H9 (cell line): ENCODE measurements around the gene KCNMA1. TPM values are rescaled to one million over a fixed set of nuclear protein-coding genes. Genes with fewer than 3 reads are reported as not detected.
A peak's percentile ranks its signal among the peaks of the same experiment; 100 is the strongest.

Source experiments
- DNase-seq: peaks from one replicate; pipeline ENCODE4 v3.0.0-alpha.2; 2017
- H2AFZ ChIP-seq: one replicate; pipeline ENCODE4 v1.6.1; 2013; ENCODE audit warnings: mild to moderate bottlenecking, low read length, control low read depth, moderate library complexity
- H2AK5ac ChIP-seq: 2 replicates; pipeline ENCODE4 v1.6.1; 2013; ENCODE audit warnings: low read length, control low read depth, mixed read lengths; ENCODE audit not compliant: insufficient read length
- H2BK120ac ChIP-seq: one replicate; pipeline ENCODE4 v1.6.1; 2013; ENCODE audit warnings: low read depth, mild to moderate bottlenecking, low read length, control low read depth, inconsistent platforms; ENCODE audit not compliant: poor library complexity, severe bottlenecking
- H2BK12ac ChIP-seq: 2 replicates; pipeline ENCODE4 v1.6.1; 2013; ENCODE audit warnings: low read length, control low read depth, mixed read lengths, low read depth; ENCODE audit not compliant: insufficient read length
- H2BK15ac ChIP-seq: 2 replicates; pipeline ENCODE4 v1.6.1; 2013; ENCODE audit warnings: low read depth, low read length, control low read depth
- H2BK20ac ChIP-seq: one replicate; pipeline ENCODE4 v1.6.1; 2013; ENCODE audit warnings: low read depth, mild to moderate bottlenecking, low read length, control low read depth, inconsistent platforms; ENCODE audit not compliant: poor library complexity, severe bottlenecking
- H2BK5ac ChIP-seq: 2 replicates; pipeline ENCODE4 v1.6.1; 2013; ENCODE audit warnings: low read length, control low read depth, mixed read lengths; ENCODE audit not compliant: insufficient read length
- H3K14ac ChIP-seq: 2 replicates; pipeline ENCODE4 v1.6.1; 2013; ENCODE audit warnings: low read length, control low read depth; ENCODE audit not compliant: insufficient read depth
- H3K18ac ChIP-seq: 2 replicates; pipeline ENCODE4 v1.6.1; 2013; ENCODE audit warnings: low read depth, mild to moderate bottlenecking, mixed read lengths, low read length, control low read depth; ENCODE audit not compliant: insufficient read length
- H3K23ac ChIP-seq: 2 replicates; pipeline ENCODE4 v1.6.1; 2013; ENCODE audit warnings: low read length, control low read depth, mixed read lengths, low read depth; ENCODE audit not compliant: insufficient read length
- H3K23me2 ChIP-seq: 2 replicates; pipeline ENCODE4 v1.6.1; 2013; ENCODE audit warnings: low read depth, mild to moderate bottlenecking, mixed read lengths, low read length, control low read depth; ENCODE audit not compliant: insufficient read length, poor library complexity, severe bottlenecking
- H3K27ac ChIP-seq: 2 replicates; pipeline ENCODE4 v1.5.1; 2013; ENCODE audit warnings: low read length, control low read depth, mixed read lengths, low read depth; ENCODE audit not compliant: insufficient read length
- H3K27me3 ChIP-seq: 2 replicates; pipeline ENCODE4 v1.6.1; 2013; ENCODE audit warnings: low read length, control low read depth, inconsistent platforms; ENCODE audit not compliant: insufficient read depth
- H3K4ac ChIP-seq: 2 replicates; pipeline ENCODE4 v1.6.1; 2013; ENCODE audit warnings: low read depth, mild to moderate bottlenecking, control low read depth, inconsistent platforms, low read length, moderate library complexity
- H3K4me1 ChIP-seq: 2 replicates; pipeline ENCODE4 v1.6.1; 2013; ENCODE audit warnings: low read length, control low read depth, inconsistent platforms; ENCODE audit not compliant: insufficient read depth
- H3K4me2 ChIP-seq: 2 replicates; pipeline ENCODE4 v1.6.1; 2013; ENCODE audit warnings: low read length, control low read depth, mixed read lengths; ENCODE audit not compliant: insufficient read length, insufficient read depth
- H3K56ac ChIP-seq: 2 replicates; pipeline ENCODE4 v1.6.1; 2013; ENCODE audit warnings: low read depth, mild to moderate bottlenecking, mixed read lengths, low read length, control low read depth; ENCODE audit not compliant: insufficient read length
- H3K79me1 ChIP-seq: 2 replicates; pipeline ENCODE4 v1.6.1; 2013; ENCODE audit warnings: low read depth, mild to moderate bottlenecking, moderate library complexity, low read length, control low read depth, inconsistent platforms; ENCODE audit not compliant: insufficient read depth, poor library complexity, severe bottlenecking
- H3K79me2 ChIP-seq: 2 replicates; pipeline ENCODE4 v1.6.1; 2013; ENCODE audit warnings: low read length, control low read depth, inconsistent platforms; ENCODE audit not compliant: insufficient read depth
- H3K9ac ChIP-seq: 2 replicates; pipeline ENCODE4 v1.6.1; 2013; ENCODE audit warnings: low read length, control low read depth, mixed read lengths; ENCODE audit not compliant: insufficient read length; ENCODE audit errors: extremely low read depth
- H3K9me3 ChIP-seq: one replicate; pipeline ENCODE4 v1.6.1; 2013; ENCODE audit warnings: low read depth, low read length, inconsistent platforms; ENCODE audit not compliant: control insufficient read depth
- H3T11ph ChIP-seq: one replicate; pipeline ENCODE4 v1.6.1; 2013; ENCODE audit warnings: mild to moderate bottlenecking, low read length, control low read depth, inconsistent platforms
- H4K20me1 ChIP-seq: one replicate; pipeline ENCODE4 v1.6.1; 2013; ENCODE audit not compliant: control insufficient read depth, insufficient read length, insufficient read depth
- H4K5ac ChIP-seq: 2 replicates; pipeline ENCODE4 v1.6.1; 2013; ENCODE audit warnings: low read depth, mild to moderate bottlenecking, mixed read lengths, low read length, control low read depth; ENCODE audit not compliant: insufficient read length
- H4K8ac ChIP-seq: replicated peaks from 2 replicates; pipeline ENCODE4 v1.6.1; 2013; ENCODE audit warnings: low read length, control low read depth, mixed read lengths, low read depth; ENCODE audit not compliant: insufficient read length
- H4K91ac ChIP-seq: 2 replicates; pipeline ENCODE4 v1.6.1; 2013; ENCODE audit warnings: low read depth, mild to moderate bottlenecking, moderate library complexity, mixed read lengths, low read length, control low read depth; ENCODE audit not compliant: insufficient read length
- H3K27ac Mint-ChIP-seq, 3 experiments: 2 replicates in 2 of 3; 3 replicates in 1 of 3; pipeline ENCODE4 v1.8.0; 2020 to 2021; ENCODE audit warnings: mixed read lengths in 3 of 3, mild to moderate bottlenecking in 1 of 3, moderate library complexity in 1 of 3
- H3K27me3 Mint-ChIP-seq: 2 replicates; pipeline ENCODE4 v1.8.0; 2021; ENCODE audit warnings: low read depth, mild to moderate bottlenecking, moderate library complexity, mixed read lengths
- H3K36me3 Mint-ChIP-seq, 3 experiments: 2 replicates in 2 of 3; 3 replicates in 1 of 3; pipeline ENCODE4 v1.8.0; 2020 to 2021; ENCODE audit warnings: low read depth in 3 of 3, mixed read lengths in 3 of 3; ENCODE audit not compliant: insufficient read depth in 1 of 3
- H3K4me1 Mint-ChIP-seq, 2 experiments: 2 replicates each; pipeline ENCODE4 v1.8.0; 2020; ENCODE audit warnings: mixed read lengths in 2 of 2
- H3K4me3 Mint-ChIP-seq, 2 experiments: 2 replicates in 1 of 2; 3 replicates in 1 of 2; pipeline ENCODE4 v1.8.0; 2020 to 2021; ENCODE audit warnings: mild to moderate bottlenecking in 2 of 2, mixed read lengths in 2 of 2, moderate library complexity in 1 of 2
- H3K9me3 Mint-ChIP-seq, 2 experiments: 2 replicates in 1 of 2; 3 replicates in 1 of 2; pipeline ENCODE4 v1.8.0; 2020; ENCODE audit warnings: mild to moderate bottlenecking in 2 of 2, mixed read lengths in 2 of 2, moderate library complexity in 1 of 2
- CTCF ChIP-seq: fragments of 200-600 bp; sonication (generic); conservative IDR thresholded peaks from 3 replicates; pipeline ENCODE4 v1.8.0; 2021; ENCODE audit warnings: antibody characterized with exemption, mild to moderate bottlenecking
- whole genome bisulfite sequencing: extraction: QIAGEN DNeasy Blood & Tissue Kit; methylation state at CpG from one replicate; pipeline ENCODE4 v1.1.7; 2013; ENCODE audit warnings: missing lambda C conversion rate, low lambda C conversion rate, mixed read lengths; ENCODE audit not compliant: insufficient read length; ENCODE audit errors: extremely low coverage; 5-methylcytosine and 5-hydroxymethylcytosine counted together
- total RNA-seq: library from RNA; stranded (reverse); gene quantifications from 2 replicates; pipeline ENCODE4 v1.2.1, GENCODE V29; 2021

KCNMA1 gene
- total RNA-seq, 1 experiment from 2014 or later, result 2.0 TPM

- Histone ChIP-seq H4K8ac (no peak overlapping the region), H3K18ac (no peak overlapping the region), H3K27ac (no peak overlapping the region), H3K14ac (no peak overlapping the region), H2BK15ac (no peak overlapping the region), H4K91ac (no peak overlapping the region), H3K9me3 (no peaks in the 10 kb centered on the region), H2BK120ac (no peak overlapping the region), H3K4me1 (no peaks in the 10 kb centered on the region), H3K56ac (no peak overlapping the region), H3K9ac (no peak overlapping the region), H3K23ac (no peak overlapping the region), H4K5ac (no peak overlapping the region), H2AK5ac (no peak overlapping the region), H3K79me2 (no peaks in the 10 kb centered on the region), H4K20me1 (no peaks in the 10 kb centered on the region), H2AFZ (no peak overlapping the region), H3K79me1 (no peaks in the 10 kb centered on the region), H3K27me3 (no peaks in the 10 kb centered on the region), H3K4me2 (no peak overlapping the region), H2BK20ac (no peak overlapping the region), H3T11ph (no peak overlapping the region), H3K23me2 (no peaks in the 10 kb centered on the region), H2BK5ac (no peak overlapping the region), H2BK12ac (no peak overlapping the region), H3K4ac (no peak overlapping the region)
- no CpG with 5 or more reads among the region's 3 CpGs for WGBS
- Mint-ChIP-seq H3K27me3 (no peaks in the 10 kb centered on the region; the same call in none of the 2 replicates), H3K4me1 (peaks cover 6 to 9% of the 10 kb centered on the region in 2 experiments; a peak in 3 of 4 replicates), H3K27ac (peak overlapping the region in 1 of 3 experiments; percentile 12; a peak in 1 of 7 replicates), H3K9me3 (no peaks in the 10 kb centered on the region), H3K36me3 (no peaks in the 10 kb centered on the region; a peak in 1 of 7 replicates), H3K4me3 (no peak overlapping the region)
- no peak for DNase-seq
- no peak for TF ChIP-seq CTCF
Observed at GRCh38 chr10:76997631-76998030, 640.0 kb downstream of the KCNMA1 start.
